Left forelimb (tissue), 1 donor: ENCODE results near the gene SOX13.
A peak's percentile ranks its signal among the peaks of the same experiment; 100 is the strongest.

ENCODE experiments used
- DNase-seq: peaks from one replicate; pipeline ENCODE4 v3.0.0-alpha.2; 2018; ENCODE audit warnings: low spot score

SOX13 gene

DNA sequence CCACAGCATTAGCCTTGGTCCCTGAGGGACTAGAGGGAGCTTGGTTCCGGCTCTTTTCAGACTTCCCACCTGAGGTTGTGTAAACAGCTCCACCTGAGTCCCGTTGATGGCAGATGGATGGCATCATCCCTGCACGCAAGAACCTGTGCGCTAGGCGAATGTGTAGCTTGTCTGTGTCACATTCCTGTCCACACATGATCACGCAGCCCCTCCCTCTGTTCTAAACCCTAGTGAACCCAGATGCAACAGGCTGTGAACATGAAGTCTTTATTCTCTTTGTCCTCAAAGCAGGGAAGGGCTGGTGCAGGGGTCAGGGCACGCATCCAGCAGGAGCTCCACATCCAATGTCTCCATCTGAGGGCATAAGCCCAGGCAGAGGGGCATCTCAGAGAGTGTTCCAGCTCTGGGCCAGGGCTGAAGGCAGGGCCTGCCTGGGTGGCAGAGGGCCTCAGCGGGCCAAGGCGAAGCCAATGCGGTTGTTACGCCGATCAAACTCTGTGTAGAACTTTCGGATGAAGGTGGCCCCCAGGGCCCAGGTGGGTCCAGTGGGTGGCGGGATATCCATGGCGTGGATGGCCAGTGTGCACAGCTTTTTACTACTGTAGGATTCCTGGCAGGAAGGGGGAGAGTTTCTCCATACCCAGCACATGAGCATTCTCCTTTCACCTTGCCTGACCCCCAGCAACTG, 81.8 kb downstream of the SOX13 start:
- DNase-seq: no peak

DNA sequence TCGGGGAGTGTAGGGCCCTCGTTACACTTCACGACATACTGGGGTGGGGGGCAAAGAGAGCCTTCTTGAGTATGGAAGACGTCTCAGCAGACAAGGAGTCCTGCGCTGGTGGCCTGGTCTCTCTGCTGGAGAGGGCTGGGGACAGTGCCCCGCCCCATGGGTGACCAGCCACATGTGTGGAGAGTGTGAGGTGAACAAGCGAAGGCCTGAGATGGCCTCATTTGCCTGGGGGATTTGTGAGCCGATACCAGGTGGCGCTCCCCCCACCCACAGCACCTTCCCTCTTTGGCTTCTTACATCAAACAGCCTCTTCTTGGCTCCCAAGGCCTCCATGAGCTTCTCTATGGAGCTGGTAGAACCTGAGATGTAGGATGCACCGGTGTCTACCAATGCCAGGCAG, 83.0 kb downstream of the SOX13 start:
- DNase-seq: no peak

DNA sequence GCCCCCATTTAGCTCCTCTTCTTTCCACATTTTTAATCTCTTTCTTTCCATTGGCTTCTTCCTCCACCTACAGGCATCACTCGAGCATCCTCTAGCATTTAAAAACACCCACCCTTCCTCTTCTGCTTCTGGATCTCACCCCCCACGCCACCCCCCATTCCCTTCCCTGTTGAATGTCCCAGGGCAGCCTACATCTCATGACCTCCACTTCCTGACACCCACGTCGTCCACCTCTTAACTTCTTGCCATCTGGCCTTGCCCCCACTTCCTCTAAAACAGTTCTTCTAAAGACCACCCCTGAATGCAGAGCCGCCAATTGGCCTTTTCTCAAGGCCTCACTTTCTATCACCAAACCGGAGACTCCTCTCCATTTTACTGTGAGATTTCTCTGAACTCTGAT, 85.0 kb downstream of the SOX13 start:
- DNase-seq: no peak

DNA sequence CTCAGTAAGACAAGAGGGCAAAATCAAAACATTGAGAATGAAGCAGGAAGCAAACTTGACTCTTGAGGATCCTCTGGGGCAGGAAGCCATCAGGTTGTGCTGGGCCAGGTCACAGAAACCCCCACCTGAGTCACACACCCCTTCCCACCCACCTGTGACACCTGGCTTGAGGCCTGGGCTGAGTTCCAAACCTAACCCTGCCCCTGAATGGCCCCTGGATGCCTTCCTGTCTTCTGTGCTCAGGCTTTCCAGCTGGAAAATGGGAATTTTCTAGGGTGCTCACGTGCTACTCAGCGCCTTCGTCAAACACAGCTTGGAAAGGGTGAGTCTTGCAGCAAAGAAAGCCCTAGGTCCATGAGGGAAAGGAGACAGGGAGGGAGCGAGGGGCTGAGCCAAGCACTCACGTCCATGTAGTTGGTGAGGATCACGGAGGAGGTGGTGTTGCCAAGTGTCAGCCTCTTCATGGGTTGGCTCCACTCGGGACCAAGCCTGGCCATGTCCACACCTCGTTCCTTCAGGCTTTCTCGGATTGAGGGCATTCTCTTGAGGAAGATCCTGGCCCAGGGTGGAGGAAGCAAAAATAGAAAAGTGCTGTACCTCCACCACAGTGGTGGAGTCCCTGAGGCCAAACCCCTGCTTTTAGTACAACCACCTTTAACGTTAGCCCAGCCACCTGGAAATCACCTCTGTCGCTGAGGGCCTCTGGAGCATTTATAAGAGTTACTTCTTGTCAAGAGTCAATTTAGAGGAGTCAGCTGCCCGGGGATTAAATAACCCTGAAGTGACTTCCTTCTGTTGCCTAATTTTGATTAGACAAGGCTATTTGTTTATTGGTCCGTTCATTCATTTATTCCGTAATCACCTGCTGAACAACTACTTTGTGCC, 88.9 kb downstream of the SOX13 start:
- no peak for DNase-seq

DNA sequence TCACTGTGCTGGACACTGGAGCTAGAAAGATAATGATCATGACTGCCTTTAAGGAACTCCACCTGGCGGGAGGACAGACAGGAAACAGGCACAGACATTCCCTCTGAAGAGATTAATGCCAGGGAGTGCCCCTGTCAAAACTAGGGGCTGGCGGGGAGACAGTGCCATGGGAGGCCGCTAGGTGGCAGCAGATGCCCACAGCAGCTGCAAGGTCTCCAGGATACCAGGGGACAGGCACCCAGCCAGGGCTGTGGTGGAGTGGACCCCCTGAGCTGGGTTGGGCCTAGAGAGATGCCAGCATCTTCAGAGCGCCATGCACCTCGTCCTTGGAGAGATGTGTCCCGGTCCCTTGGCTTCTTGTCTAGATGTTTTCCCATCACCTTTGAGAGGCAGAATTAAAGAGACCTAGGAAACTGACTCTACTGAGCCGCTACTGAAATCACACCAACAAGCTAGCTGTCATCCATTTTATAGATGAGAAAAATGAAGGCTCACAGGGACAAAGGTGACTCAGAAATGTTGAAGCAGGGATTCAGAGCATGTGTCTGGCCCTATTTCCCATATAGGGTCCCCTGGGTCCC, 89.7 kb downstream of the SOX13 start:
- DNase-seq: peak; percentile 88

DNA sequence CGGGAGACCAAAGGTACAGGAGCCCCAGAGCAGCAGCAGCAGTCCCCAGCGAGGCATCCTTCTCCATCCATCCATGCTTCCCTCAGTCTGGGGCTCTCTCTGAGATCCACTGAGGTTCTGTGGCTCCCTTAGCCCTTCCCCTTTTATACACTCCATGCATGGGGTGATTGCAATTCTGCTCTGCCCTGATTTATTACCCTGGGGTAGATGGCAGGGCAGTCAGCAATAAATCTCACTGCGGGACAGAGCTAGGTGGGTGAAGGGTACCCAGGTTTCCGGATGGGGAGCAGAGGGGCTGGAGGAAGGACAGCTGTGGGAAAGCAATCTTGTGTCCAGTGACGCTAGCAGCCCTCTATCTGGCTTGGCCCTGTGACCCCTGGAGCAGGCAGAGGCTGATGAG, 93.3 kb downstream of the SOX13 start, which contains the start of gene REN:
REN (minus strand) TSS at position 119 of the 400 bp plus-strand sequence; CDS start at position 75, 44 bp downstream.
- DNase-seq: no peak

DNA sequence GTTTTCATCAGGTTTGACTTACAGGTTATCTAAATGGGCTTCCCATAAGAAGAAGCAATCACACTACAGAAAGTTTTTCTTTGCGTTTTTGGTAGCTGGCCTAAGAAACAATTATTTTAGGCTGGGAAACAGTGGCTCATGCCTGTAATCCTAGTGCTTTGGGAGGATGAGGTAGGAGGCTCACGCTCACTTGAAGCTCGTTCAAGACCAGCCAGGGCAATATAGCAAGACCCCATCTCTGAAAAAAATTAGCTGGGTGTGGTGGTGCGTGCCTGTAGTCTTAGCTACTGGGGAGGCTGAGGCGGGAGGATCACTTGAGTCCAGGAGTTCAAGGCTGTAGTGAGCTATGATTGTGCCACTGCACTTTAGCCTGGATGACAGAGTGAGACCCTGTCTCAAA, 94.8 kb downstream of the SOX13 start:
- no peak for DNase-seq

DNA sequence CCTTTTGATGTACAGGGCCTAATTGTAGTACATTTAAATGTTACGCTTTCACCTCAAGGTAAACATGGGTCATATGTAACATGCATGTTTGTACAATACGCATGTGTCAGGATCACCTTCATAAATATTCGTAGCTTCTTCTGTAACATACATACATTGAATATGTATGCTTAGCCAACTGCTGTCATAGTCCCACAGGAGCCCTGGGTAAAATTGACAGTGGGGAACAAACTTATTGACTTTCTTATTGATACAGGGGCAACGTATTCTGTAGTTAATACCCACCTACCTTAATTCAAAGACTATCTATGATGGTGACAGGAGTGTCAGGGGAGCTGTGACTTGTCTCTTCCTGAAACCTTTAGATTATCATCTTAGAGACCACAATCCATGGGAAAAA, 96.9 kb downstream of the SOX13 start:
- no peak for DNase-seq

DNA sequence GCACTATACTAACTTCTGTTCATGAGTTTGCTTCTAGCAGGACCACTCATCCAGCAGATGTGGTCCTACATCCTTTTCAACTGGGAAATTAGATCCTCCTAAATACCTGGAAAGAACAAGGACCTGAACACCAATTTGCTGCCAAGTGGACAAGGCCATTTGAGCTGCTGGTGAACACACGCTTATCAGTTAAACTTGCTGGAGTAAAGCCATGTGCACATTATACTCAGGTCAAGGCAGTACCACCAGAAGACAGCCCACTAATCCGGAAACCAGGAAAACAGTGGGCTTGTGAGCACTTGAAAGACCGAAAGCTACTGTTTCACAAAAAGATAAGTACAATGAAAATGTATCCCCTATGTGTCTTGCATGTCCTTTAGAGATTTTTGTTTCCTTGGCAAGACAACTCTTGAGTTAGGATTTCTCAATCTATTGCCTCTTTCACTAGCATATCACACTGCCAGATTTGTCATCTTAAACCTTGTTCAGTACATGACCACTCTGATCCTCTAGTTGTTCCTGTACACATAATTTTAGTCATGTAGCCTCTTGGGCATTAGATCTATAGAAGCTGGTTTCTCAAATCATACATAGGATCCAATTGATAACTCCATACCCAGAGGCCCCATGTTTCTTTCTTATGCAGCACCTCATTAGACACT, 97.7 kb downstream of the SOX13 start:
- no peak for DNase-seq

DNA sequence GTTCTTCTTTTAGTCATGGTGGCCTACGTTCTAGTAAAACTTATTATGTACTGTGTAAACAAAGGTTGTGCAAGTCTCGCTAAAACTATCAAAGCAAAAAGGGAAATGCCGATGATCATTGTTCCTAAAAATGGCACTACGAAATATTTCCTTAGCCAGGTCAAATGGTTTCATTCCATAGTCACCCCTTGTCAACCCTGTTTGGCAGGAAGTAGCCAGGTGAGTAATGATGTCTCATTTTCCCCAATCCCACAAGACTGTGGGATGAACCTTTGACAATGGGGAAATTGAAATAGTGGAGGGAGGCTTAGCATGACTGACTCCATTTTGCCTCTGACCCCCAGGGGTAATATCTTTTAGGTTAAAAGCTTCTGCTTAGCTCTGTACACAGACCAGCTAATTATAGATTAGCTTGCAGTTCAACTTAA, 98.8 kb downstream of the SOX13 start:
- no peak for DNase-seq

DNA sequence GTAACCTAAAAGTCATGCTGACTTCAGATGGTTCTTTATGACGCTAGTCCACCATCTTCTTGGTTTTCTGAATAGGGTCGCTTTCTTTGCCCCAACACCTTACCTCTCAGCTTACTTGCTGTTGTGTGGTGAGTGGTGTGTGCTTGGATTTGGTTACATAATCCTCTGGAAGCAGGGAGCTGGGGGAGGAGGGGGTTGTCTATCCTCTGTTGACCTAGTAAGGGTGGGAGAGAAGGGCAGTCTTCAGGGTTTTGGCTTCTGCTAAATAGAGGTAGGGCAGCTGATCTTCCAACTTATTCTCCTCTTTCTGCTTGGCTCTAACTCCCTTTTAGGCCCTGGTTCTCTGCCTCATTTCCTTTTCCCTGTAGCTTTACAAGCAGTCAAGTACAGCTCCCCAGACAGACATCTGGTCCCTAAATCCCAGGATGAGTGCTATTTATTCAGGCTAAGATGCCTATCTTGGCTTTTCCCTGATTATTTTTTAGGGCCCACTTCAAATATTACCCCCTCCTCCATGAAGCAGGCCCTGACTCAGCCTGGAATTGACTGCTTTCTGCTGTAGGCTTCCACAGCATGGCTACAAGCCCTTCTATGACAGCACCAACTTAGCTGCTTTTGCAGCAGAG, 99.6 kb downstream of the SOX13 start:
- DNase-seq: no peak

DNA sequence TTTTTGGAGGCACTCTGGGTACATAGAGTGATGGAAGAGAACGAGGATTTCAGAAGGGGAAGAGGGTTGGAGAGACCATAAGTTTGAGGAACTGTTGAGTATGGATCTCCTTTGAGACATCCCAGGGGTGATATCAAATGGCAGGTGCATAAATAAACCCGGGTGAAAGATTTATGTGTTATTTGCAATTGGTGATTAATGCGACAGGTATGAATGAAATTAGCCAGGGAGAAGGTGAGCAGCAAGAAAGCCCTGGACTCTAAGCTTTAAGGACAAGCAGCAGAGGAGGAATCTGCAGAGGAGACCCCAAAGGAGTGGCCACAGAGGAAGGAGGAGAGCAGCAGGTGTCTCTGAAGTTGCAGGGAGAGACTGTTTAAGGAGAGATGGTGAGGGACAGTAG, 102.0 kb downstream of the SOX13 start:
- no peak for DNase-seq

DNA sequence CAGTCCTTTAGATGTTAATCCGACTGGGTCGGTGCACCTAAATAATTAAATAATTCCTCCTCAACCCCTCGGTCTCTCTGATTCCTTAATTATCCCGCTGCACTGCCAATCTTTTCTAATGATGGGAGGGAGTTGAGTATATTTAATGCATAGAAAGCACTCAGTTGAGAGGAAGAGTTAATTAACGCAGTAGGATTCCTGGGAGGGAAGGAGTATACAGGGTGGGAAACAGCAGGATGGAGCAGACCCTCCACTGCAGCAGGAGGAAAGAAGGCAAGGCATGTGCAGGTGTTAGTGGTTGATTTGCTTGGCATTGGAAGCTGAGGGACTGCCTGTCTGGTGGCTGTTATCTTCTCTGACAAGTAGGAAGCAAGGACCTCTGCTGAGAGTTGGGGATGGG, 103.1 kb downstream of the SOX13 start:
- no peak for DNase-seq

DNA sequence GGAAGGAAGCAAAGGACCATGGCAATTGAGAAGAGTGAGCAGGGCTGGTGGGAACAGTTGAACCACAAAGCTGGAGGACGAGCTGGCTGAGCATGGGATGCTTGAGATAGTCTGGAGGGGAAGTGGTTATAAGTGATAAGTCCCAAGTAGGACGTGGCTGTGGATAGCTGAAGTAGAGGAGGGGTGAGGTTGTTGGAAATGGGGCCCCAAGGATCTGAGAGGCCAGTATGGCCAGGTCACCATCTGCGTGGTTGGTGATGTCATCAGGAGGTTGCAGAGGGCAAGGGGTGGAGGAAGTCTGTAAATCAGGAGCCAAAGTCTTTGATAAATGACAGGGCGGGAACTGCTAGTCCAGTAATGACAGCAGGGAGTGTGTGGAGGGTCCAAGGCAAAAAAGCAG, 104.2 kb downstream of the SOX13 start:
- no peak for DNase-seq
